ENCODE results near the gene S100A14.

GRCh38 chr1:153602749-153603148 lies 13.4 kb downstream of the S100A14 start:
- TF ChIP-seq POLR2AphosphoS5 (IDR thresholded peaks at IDR 0.05; ENCODE audit: low read depth, low read length), result no peak
- no peak for TF ChIP-seq POLR2A (IDR thresholded peaks at IDR 0.05; ENCODE audit: low read depth, low read length)
- TF ChIP-seq TAF1 (IDR thresholded peaks at IDR 0.05; ENCODE audit: low read depth, low read length), result no peak
- no peak for TF ChIP-seq POU2F2 (IDR thresholded peaks at IDR 0.05; ENCODE audit: low read depth, low read length)
- no peak for TF ChIP-seq PAX5 (IDR thresholded peaks at IDR 0.05; ENCODE audit: insufficient read depth, low read length, severe bottlenecking)

Data from GM12891 (cell line).